HepG2 (cell line): Measurements from ENCODE around the gene JMJD6. TPM values are rescaled to one million over a fixed set of nuclear protein-coding genes. Genes with fewer than 3 reads are reported as not detected.

Experiments
- CAMTA2 ChIP-seq: sonication (generic); formaldehyde crosslinking; IDR thresholded peaks from 2 replicates; pipeline ENCODE4 v1.4.0; 2020; ENCODE audit warnings: mild to moderate bottlenecking, missing genetic modification reagents, borderline replicate concordance
- CHCHD3 ChIP-seq: sonication (generic); formaldehyde crosslinking; IDR thresholded peaks from 2 replicates; pipeline ENCODE4 v1.8.0; 2022; ENCODE audit warnings: mild to moderate bottlenecking, missing genetic modification reagents, moderate library complexity
- FOSL1 ChIP-seq: sonication (generic); formaldehyde crosslinking; IDR thresholded peaks from 2 replicates; pipeline ENCODE4 v1.9.0; 2021; ENCODE audit warnings: missing genetic modification reagents, borderline replicate concordance
- HNF4A ChIP-seq: sonication (generic); formaldehyde crosslinking; IDR thresholded peaks from 2 replicates; pipeline ENCODE4 v1.4.0; 2020; ENCODE audit warnings: missing genetic modification reagents
- NR1H2 ChIP-seq: sonication (generic); formaldehyde crosslinking; IDR thresholded peaks from 2 replicates; pipeline ENCODE4 v1.8.1; 2022; ENCODE audit warnings: low read depth, missing genetic modification reagents, borderline replicate concordance
- PAX8 ChIP-seq: sonication (generic); formaldehyde crosslinking; IDR thresholded peaks from 2 replicates; pipeline ENCODE4 v1.8.0; 2022; ENCODE audit warnings: mild to moderate bottlenecking, missing genetic modification reagents, borderline replicate concordance
- ZMYM4 ChIP-seq: sonication (generic); formaldehyde crosslinking; IDR thresholded peaks from 2 replicates; pipeline ENCODE4 v1.8.1; 2023; ENCODE audit warnings: mild to moderate bottlenecking, missing genetic modification reagents
- ZNF224 ChIP-seq: sonication (generic); formaldehyde crosslinking; IDR thresholded peaks from 2 replicates; pipeline ENCODE4 v1.5.0; 2020; ENCODE audit warnings: mild to moderate bottlenecking, missing genetic modification reagents
- ZNF234 ChIP-seq: sonication (generic); formaldehyde crosslinking; conservative IDR thresholded peaks from 2 replicates; pipeline ENCODE4 v1.5.1; 2020; ENCODE audit warnings: mild to moderate bottlenecking, missing genetic modification reagents
- ZNF263 ChIP-seq: sonication (generic); formaldehyde crosslinking; IDR thresholded peaks from 2 replicates; pipeline ENCODE4 v1.4.0; 2020; ENCODE audit warnings: missing genetic modification reagents
- ZNF317 ChIP-seq: sonication (generic); formaldehyde crosslinking; IDR thresholded peaks from 2 replicates; pipeline ENCODE4 v1.5.0; 2020; ENCODE audit warnings: mild to moderate bottlenecking, missing genetic modification reagents
- ZNF343 ChIP-seq: sonication (generic); formaldehyde crosslinking; IDR thresholded peaks from 2 replicates; pipeline ENCODE4 v1.4.0; 2020; ENCODE audit warnings: mild to moderate bottlenecking, missing genetic modification reagents
- ZNF441 ChIP-seq: sonication (generic); formaldehyde crosslinking; IDR thresholded peaks from 2 replicates; pipeline ENCODE4 v1.7.0; 2021; ENCODE audit warnings: missing genetic modification reagents, borderline replicate concordance
- ZNF543 ChIP-seq: sonication (generic); formaldehyde crosslinking; IDR thresholded peaks from 2 replicates; pipeline ENCODE4 v1.4.0; 2020; ENCODE audit warnings: mild to moderate bottlenecking, missing genetic modification reagents
- ZNF564 ChIP-seq: sonication (generic); formaldehyde crosslinking; IDR thresholded peaks from 2 replicates; pipeline ENCODE4 v1.8.1; 2023; ENCODE audit warnings: mild to moderate bottlenecking, missing genetic modification reagents
- ZNF576 ChIP-seq: sonication (generic); formaldehyde crosslinking; IDR thresholded peaks from 2 replicates; pipeline ENCODE4 v1.4.0; 2020; ENCODE audit warnings: mild to moderate bottlenecking, missing genetic modification reagents
- ZNF773 ChIP-seq: sonication (generic); formaldehyde crosslinking; IDR thresholded peaks from 2 replicates; pipeline ENCODE4 v1.4.0; 2020; ENCODE audit warnings: missing genetic modification reagents, borderline replicate concordance
- polyA plus RNA-seq, 8 experiments: library from polyadenylated mRNA; depleted of rRNA in 3 of 8; stranded (reverse) in 7 of 8; unstranded in 1 of 8; fragments of >200 nt; fragmentation: Illumina TruSeq in 4 of 8; extraction: Trizol in 4 of 8; gene quantifications; 2 replicates each; pipeline versions ENCODE4 v1.2.1 to v1.2.3, GENCODE V29; 2011 to 2016; ENCODE audit warnings: low read depth in 4 of 8, missing spikeins in 1 of 8, mixed read lengths in 1 of 8; ENCODE audit not compliant: insufficient read depth in 1 of 8
- total RNA-seq, 5 experiments: library from RNA; depleted of rRNA; stranded (reverse); fragments of >200 nt; fragmentation: Illumina TruSeq; extraction: Trizol; gene quantifications; 2 replicates each; pipeline ENCODE4 v1.2.3, GENCODE V29; 2016; ENCODE audit warnings: low read depth in 1 of 5
- TF ChIP-seq, protein P1 (sequence below): sonication (generic); formaldehyde crosslinking; IDR thresholded peaks from 2 replicates; pipeline ENCODE4 v1.4.0; 2020; ENCODE audit warnings: missing genetic modification reagents, borderline replicate concordance
- TF ChIP-seq, protein P2 (sequence below): sonication (generic); formaldehyde crosslinking; IDR thresholded peaks from 2 replicates; pipeline ENCODE4 v1.9.0; 2021; ENCODE audit warnings: missing genetic modification reagents, mild to moderate bottlenecking, borderline replicate concordance

The JMJD6 gene
- total and polyA plus RNA-seq, 2 of the 13 experiments (the other 11 are each of a cell fraction or from before 2014, with no cell fraction given): 33.6 to 41.0 TPM

- TF ChIP-seq CAMTA2 (CRISPR knock-in tag) (peak; percentile 82; the same call in 1 of the 2 replicates), FOSL1 (CRISPR knock-in tag) (no peak), ZNF234 (CRISPR knock-in tag) (0 out of 2 replicates have a peak, but pooled peaks have one; percentile 23), HNF4A (CRISPR knock-in tag) (peak; percentile 59), PAX8 (CRISPR knock-in tag) (0 out of 2 replicates have a peak, but pooled peaks have one; percentile 68), ZNF343 (CRISPR knock-in tag) (peak; percentile 67; the same call in 1 of the 2 replicates), ZNF441 (peak; percentile 86), ZMYM4 (CRISPR knock-in tag) (no peak), ZNF773 (no peak), ZNF576 (peak; percentile 77; the same call in 1 of the 2 replicates), ZNF564 (peak; percentile 57; the same call in 1 of the 2 replicates), ZNF224 (CRISPR knock-in tag) (peak; percentile 11; the same call in 1 of the 2 replicates), ZNF263 (CRISPR knock-in tag) (peak; percentile 61; the same call in 1 of the 2 replicates), CHCHD3 (CRISPR knock-in tag) (0 out of 2 replicates have a peak, but pooled peaks have one; percentile 0), ZNF543 (peak; percentile 74), ZNF317 (CRISPR knock-in tag) (peak; percentile 90; the same call in 1 of the 2 replicates), NR1H2 (CRISPR knock-in tag) (no peak)
- TF ChIP-seq, protein P1, sequence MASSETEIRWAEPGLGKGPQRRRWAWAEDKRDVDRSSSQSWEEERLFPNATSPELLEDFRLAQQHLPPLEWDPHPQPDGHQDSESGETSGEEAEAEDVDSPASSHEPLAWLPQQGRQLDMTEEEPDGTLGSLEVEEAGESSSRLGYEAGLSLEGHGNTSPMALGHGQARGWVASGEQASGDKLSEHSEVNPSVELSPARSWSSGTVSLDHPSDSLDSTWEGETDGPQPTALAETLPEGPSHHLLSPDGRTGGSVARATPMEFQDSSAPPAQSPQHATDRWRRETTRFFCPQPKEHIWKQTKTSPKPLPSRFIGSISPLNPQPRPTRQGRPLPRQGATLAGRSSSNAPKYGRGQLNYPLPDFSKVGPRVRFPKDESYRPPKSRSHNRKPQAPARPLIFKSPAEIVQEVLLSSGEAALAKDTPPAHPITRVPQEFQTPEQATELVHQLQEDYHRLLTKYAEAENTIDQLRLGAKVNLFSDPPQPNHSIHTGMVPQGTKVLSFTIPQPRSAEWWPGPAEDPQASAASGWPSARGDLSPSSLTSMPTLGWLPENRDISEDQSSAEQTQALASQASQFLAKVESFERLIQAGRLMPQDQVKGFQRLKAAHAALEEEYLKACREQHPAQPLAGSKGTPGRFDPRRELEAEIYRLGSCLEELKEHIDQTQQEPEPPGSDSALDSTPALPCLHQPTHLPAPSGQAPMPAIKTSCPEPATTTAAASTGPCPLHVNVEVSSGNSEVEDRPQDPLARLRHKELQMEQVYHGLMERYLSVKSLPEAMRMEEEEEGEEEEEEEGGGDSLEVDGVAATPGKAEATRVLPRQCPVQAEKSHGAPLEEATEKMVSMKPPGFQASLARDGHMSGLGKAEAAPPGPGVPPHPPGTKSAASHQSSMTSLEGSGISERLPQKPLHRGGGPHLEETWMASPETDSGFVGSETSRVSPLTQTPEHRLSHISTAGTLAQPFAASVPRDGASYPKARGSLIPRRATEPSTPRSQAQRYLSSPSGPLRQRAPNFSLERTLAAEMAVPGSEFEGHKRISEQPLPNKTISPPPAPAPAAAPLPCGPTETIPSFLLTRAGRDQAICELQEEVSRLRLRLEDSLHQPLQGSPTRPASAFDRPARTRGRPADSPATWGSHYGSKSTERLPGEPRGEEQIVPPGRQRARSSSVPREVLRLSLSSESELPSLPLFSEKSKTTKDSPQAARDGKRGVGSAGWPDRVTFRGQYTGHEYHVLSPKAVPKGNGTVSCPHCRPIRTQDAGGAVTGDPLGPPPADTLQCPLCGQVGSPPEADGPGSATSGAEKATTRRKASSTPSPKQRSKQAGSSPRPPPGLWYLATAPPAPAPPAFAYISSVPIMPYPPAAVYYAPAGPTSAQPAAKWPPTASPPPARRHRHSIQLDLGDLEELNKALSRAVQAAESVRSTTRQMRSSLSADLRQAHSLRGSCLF (CRISPR knock-in tag): no peak
- TF ChIP-seq, protein P2, sequence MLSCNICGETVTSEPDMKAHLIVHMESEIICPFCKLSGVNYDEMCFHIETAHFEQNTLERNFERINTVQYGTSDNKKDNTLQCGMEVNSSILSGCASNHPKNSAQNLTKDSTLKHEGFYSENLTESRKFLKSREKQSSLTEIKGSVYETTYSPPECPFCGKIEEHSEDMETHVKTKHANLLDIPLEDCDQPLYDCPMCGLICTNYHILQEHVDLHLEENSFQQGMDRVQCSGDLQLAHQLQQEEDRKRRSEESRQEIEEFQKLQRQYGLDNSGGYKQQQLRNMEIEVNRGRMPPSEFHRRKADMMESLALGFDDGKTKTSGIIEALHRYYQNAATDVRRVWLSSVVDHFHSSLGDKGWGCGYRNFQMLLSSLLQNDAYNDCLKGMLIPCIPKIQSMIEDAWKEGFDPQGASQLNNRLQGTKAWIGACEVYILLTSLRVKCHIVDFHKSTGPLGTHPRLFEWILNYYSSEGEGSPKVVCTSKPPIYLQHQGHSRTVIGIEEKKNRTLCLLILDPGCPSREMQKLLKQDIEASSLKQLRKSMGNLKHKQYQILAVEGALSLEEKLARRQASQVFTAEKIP: no peak
These were observed 25.6 kb downstream of the JMJD6 start (continued) for GRCh38 chr17:76700617-76701470.
